ENCODE results near the gene NRAS.

NRAS gene

DNA sequence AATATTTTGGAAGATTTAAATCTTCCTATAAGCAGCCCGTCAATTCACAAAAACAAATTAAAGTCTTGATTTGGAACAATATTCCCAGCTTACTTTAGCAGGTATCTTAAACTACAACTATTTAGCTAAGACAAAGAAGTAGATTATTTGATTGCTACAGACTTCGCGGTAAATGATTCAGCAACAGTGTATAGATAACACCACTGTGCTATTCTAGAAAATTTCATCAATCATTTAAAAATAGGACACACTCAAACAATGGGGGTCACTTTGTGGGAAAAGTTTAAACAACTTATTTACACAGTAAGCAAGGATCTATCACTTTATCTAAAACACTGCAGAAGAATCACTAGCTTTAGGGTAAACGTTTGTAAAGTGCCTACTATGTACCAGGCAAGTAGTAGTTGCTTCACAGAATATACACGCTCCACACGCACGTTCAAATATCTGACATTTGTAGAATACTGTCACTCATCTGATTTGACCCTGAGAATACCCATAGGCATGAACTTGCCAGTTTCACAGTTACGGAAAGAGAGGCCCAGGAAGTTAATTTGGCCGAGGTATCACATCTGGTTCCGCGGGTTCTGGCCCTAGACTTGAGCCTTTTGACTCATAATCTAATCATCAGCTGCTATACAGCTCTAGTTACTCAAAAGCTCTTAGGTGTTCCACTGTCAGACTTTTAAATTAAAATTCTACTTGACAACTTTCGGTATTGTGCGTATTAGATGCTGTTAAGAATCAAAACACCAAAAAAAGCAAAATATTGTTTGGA, 47.6 kb downstream of the NRAS start:
- TF ChIP-seq, protein P1, sequence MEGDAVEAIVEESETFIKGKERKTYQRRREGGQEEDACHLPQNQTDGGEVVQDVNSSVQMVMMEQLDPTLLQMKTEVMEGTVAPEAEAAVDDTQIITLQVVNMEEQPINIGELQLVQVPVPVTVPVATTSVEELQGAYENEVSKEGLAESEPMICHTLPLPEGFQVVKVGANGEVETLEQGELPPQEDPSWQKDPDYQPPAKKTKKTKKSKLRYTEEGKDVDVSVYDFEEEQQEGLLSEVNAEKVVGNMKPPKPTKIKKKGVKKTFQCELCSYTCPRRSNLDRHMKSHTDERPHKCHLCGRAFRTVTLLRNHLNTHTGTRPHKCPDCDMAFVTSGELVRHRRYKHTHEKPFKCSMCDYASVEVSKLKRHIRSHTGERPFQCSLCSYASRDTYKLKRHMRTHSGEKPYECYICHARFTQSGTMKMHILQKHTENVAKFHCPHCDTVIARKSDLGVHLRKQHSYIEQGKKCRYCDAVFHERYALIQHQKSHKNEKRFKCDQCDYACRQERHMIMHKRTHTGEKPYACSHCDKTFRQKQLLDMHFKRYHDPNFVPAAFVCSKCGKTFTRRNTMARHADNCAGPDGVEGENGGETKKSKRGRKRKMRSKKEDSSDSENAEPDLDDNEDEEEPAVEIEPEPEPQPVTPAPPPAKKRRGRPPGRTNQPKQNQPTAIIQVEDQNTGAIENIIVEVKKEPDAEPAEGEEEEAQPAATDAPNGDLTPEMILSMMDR (IDR thresholded peaks at IDR 0.05; ENCODE audit: low read depth, low read length), result no peak
- DNase-seq (ENCODE audit: extremely low read depth, low read depth), result no peak

DNA sequence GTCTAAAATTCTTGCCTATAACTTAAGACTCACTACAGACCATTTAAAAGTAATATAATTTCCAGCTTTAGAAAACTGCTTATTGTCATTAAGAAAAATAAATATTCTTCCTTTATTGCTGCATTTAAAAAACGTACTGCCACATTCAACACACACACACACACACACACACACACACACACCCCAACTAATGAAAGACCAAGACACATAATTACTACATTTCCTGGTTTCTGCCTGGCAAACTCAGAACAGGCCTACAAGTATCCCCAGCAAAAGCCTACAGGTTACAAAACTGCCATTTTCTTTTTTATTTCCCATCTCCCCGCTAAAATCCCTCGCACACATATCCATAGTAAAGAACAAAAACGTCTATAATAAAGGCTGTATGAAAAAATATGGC, 48.2 kb downstream of the NRAS start:
- TF ChIP-seq, protein P1 (IDR thresholded peaks at IDR 0.05; ENCODE audit: low read depth, low read length), result no peak
- DNase-seq (ENCODE audit: extremely low read depth, low read depth), result no peak

DNA sequence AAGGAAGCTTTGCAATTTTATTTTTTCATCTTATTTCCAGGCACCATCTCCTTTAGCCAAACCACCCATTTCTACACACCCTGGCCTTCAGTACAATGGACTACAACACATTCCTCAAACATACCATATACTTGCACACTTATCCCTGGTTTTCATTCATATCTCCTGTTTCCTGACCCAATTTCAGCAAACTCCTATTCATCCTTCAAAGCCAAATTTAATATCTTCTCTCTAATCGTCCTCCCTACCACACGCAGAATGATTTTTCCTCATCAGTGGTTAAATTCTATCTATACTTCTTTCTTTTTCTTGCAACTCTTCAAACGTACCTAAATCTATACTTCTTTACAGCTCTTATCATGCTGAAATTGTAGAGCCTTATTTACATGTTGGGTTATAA, 49.6 kb downstream of the NRAS start:
- TF ChIP-seq, protein P1 (IDR thresholded peaks at IDR 0.05; ENCODE audit: low read depth, low read length), result no peak
- no peak for DNase-seq (ENCODE audit: extremely low read depth, low read depth)

DNA sequence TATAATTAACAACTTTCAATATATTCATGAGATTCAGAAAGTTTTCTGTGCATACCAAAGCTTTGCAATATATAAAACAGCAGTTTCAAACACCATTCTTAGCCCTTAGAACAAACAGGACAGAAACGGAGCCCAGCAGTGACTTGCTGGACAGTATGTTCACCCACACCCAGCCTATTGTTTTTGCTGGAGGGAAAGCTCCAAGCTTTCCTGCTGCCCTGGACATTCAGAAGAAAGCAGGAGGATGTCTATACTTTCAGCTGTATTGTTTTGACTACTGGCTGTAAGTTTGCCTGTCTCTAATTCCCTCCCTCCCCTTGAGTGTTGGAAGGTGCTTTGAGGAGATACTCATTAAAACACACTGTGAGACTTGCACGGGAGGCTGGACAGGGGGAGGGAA, 56.3 kb downstream of the NRAS start:
- no peak for DNase-seq (ENCODE audit: extremely low read depth, low read depth)
- TF ChIP-seq, protein P1 (IDR thresholded peaks at IDR 0.05; ENCODE audit: low read depth, low read length), result no peak

All from AG09319 (cell line).